ENCODE results near the gene KIF14.

The KIF14 gene

GRCh38 chr1:200527670-200528069 is 92.9 kb downstream of the KIF14 start:
- no peak for TF ChIP-seq YY1 (IDR thresholded peaks at IDR 0.05; ENCODE audit: low read depth)
- TF ChIP-seq ZBTB7A (IDR thresholded peaks at IDR 0.05; ENCODE audit: low read depth): no peak

GRCh38 chr1:200526709-200527612 is 93.6 kb downstream of the KIF14 start:
- no peak for TF ChIP-seq TEAD4 (IDR thresholded peaks at IDR 0.05)
- no peak for TF ChIP-seq CEBPB (IDR thresholded peaks at IDR 0.05)
- no peak for TF ChIP-seq FOXM1 (IDR thresholded peaks at IDR 0.05; ENCODE audit: borderline replicate concordance, low read depth)

DNA sequence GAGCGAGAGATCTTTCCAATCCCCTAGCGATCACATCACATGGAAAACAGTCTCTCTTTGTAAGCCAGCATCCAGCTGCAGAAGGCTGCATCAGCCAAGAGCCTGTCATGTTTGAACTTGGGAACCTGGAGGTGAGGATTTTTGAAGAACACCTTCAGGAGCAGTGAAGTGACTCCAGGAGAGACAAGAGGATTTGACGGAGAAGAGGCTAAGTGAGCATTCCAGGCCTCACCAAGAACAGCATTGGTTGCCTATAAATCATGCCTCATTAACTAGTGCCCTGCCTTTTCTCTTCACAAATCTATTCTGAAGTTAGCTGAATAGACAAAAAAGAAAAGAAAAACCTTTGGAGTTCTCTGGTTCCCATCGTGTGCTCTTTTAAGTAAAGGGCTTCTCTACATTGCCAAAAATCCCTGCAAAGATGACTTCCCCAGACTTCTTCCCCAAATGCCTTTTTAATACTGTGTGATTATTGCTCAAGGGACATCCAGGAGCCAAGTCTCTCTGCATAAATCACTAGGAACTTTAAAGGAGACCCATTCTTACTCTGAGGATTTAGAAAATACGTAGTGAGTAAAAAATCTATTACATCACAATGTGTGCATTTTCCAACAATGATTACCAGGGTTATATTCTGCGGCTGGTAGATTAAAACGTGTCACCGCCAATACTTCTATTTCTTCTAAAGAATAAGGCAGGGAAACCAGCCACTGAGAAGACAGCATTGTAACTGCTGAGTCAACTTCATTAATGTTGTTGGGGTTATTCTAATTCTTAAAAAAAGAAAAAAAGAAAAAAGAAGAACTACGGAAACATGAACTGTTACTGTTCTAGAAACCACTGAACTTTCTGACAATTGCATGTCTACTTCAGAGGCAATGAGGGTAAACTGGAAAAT is 95.2 kb downstream of the KIF14 start:
- TF ChIP-seq CEBPB (IDR thresholded peaks at IDR 0.05) (no peak), EGR1 (IDR thresholded peaks at IDR 0.05) (no peak), CREB1 (IDR thresholded peaks at IDR 0.05; ENCODE audit: low read depth) (no peak), TAF1 (IDR thresholded peaks at IDR 0.05; ENCODE audit: low read depth) (no peak), ZBTB7A (IDR thresholded peaks at IDR 0.05; ENCODE audit: low read depth) (no peak), FOXM1 (IDR thresholded peaks at IDR 0.05; ENCODE audit: borderline replicate concordance, low read depth) (no peak), TEAD4 (IDR thresholded peaks at IDR 0.05) (no peak), YY1 (IDR thresholded peaks at IDR 0.05; ENCODE audit: low read depth) (no peak), TCF12 (IDR thresholded peaks at IDR 0.05; ENCODE audit: low read depth) (no peak), EP300 (IDR thresholded peaks at IDR 0.05; ENCODE audit: borderline replicate concordance) (no peak), NFIC (IDR thresholded peaks at IDR 0.05) (no peak), RAD21 (IDR thresholded peaks at IDR 0.05; ENCODE audit: low read depth) (no peak)
- TF ChIP-seq, protein P1, sequence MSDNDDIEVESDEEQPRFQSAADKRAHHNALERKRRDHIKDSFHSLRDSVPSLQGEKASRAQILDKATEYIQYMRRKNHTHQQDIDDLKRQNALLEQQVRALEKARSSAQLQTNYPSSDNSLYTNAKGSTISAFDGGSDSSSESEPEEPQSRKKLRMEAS (IDR thresholded peaks at IDR 0.05): no peak
- TF ChIP-seq, protein P2, sequence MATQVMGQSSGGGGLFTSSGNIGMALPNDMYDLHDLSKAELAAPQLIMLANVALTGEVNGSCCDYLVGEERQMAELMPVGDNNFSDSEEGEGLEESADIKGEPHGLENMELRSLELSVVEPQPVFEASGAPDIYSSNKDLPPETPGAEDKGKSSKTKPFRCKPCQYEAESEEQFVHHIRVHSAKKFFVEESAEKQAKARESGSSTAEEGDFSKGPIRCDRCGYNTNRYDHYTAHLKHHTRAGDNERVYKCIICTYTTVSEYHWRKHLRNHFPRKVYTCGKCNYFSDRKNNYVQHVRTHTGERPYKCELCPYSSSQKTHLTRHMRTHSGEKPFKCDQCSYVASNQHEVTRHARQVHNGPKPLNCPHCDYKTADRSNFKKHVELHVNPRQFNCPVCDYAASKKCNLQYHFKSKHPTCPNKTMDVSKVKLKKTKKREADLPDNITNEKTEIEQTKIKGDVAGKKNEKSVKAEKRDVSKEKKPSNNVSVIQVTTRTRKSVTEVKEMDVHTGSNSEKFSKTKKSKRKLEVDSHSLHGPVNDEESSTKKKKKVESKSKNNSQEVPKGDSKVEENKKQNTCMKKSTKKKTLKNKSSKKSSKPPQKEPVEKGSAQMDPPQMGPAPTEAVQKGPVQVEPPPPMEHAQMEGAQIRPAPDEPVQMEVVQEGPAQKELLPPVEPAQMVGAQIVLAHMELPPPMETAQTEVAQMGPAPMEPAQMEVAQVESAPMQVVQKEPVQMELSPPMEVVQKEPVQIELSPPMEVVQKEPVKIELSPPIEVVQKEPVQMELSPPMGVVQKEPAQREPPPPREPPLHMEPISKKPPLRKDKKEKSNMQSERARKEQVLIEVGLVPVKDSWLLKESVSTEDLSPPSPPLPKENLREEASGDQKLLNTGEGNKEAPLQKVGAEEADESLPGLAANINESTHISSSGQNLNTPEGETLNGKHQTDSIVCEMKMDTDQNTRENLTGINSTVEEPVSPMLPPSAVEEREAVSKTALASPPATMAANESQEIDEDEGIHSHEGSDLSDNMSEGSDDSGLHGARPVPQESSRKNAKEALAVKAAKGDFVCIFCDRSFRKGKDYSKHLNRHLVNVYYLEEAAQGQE (IDR thresholded peaks at IDR 0.05; ENCODE audit: low read depth): no peak
- TF ChIP-seq, protein P3, sequence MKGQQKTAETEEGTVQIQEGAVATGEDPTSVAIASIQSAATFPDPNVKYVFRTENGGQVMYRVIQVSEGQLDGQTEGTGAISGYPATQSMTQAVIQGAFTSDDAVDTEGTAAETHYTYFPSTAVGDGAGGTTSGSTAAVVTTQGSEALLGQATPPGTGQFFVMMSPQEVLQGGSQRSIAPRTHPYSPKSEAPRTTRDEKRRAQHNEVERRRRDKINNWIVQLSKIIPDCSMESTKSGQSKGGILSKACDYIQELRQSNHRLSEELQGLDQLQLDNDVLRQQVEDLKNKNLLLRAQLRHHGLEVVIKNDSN (IDR thresholded peaks at IDR 0.05): no peak

- TF ChIP-seq EGR1 (IDR thresholded peaks at IDR 0.05): no peak
- TF ChIP-seq, protein P2 (IDR thresholded peaks at IDR 0.05; ENCODE audit: low read depth): no peak
- no peak for TF ChIP-seq YY1 (IDR thresholded peaks at IDR 0.05; ENCODE audit: low read depth)
- TF ChIP-seq, protein P1 (IDR thresholded peaks at IDR 0.05): no peak
- TF ChIP-seq, protein P3 (IDR thresholded peaks at IDR 0.05): no peak
- TF ChIP-seq ZBTB7A (IDR thresholded peaks at IDR 0.05; ENCODE audit: low read depth): no peak
- no peak for TF ChIP-seq RAD21 (IDR thresholded peaks at IDR 0.05; ENCODE audit: low read depth)
- no peak for TF ChIP-seq FOXM1 (IDR thresholded peaks at IDR 0.05; ENCODE audit: borderline replicate concordance, low read depth)
- no peak for TF ChIP-seq NFIC (IDR thresholded peaks at IDR 0.05)
- TF ChIP-seq TAF1 (IDR thresholded peaks at IDR 0.05; ENCODE audit: low read depth): no peak
- TF ChIP-seq TCF12 (IDR thresholded peaks at IDR 0.05; ENCODE audit: low read depth): no peak
- no peak for TF ChIP-seq TEAD4 (IDR thresholded peaks at IDR 0.05)
- TF ChIP-seq EP300 (IDR thresholded peaks at IDR 0.05; ENCODE audit: borderline replicate concordance): no peak
- TF ChIP-seq CREB1 (IDR thresholded peaks at IDR 0.05; ENCODE audit: low read depth): no peak
- no peak for TF ChIP-seq CEBPB (IDR thresholded peaks at IDR 0.05)
Observed at GRCh38 chr1:200524092-200524491, 96.5 kb downstream of the KIF14 start.

GRCh38 chr1:200520735-200521134 is 99.8 kb downstream of the KIF14 start:
- TF ChIP-seq NFIC (IDR thresholded peaks at IDR 0.05) (no peak), YY1 (IDR thresholded peaks at IDR 0.05; ENCODE audit: low read depth) (no peak), TEAD4 (IDR thresholded peaks at IDR 0.05) (no peak), RAD21 (IDR thresholded peaks at IDR 0.05; ENCODE audit: low read depth) (no peak), TCF12 (IDR thresholded peaks at IDR 0.05; ENCODE audit: low read depth) (no peak)

Measured in Ishikawa (cell line).